A673 (cell line): ENCODE measurements around the gene NBEA. TPM values are rescaled to one million over a fixed set of nuclear protein-coding genes. Genes with fewer than 3 reads are reported as not detected.

Experiments used
- BruUV-seq: library from RNA; stranded (reverse); fragments of 400-500 nt; replicated peaks from 2 replicates; lab custom pipeline; 2021; lab: Mats Ljungman, UMichigan
- CTCF ChIA-PET: fragments of 300-600 bp; sonication (Branson Sonifier 250); formaldehyde crosslinking; loops from one replicate; lab custom pipeline; 2022; ENCODE audit warnings: antibody characterized with exemption; lab: Charles Lee
- POLR2A ChIA-PET: fragments of 300-600 bp; sonication (Branson Sonifier 250); formaldehyde crosslinking; loops from one replicate; lab custom pipeline; 2022; ENCODE audit warnings: antibody characterized with exemption; ENCODE audit not compliant: low non-redundant PET; lab: Charles Lee
- DNase-seq: peaks from one replicate; pipeline ENCODE4 v3.0.0-alpha.2; 2015; ENCODE audit warnings: low spot score
- H3K27ac ChIP-seq: fragments of 200-600 bp; sonication (generic); 2 replicates; pipeline ENCODE4 v1.5.1; 2016; ENCODE audit warnings: mixed run types, low read depth, mild to moderate bottlenecking, mixed read lengths, antibody characterized with exemption, low read length; ENCODE audit not compliant: poor library complexity, severe bottlenecking
- H3K27me3 ChIP-seq: fragments of 200-600 bp; sonication (generic); replicated peaks from 2 replicates; pipeline ENCODE4 v1.6.1; 2017; ENCODE audit warnings: mixed run types, low read depth, mild to moderate bottlenecking, mixed read lengths, antibody characterized with exemption, low read length; ENCODE audit not compliant: insufficient read depth, poor library complexity
- H3K36me3 ChIP-seq: fragments of 200-600 bp; sonication (generic); 2 replicates; pipeline ENCODE4 v1.6.1; 2016; ENCODE audit warnings: mixed run types, mild to moderate bottlenecking, mixed read lengths, antibody characterized with exemption, low read length; ENCODE audit not compliant: insufficient read depth, poor library complexity, severe bottlenecking
- H3K4me1 ChIP-seq: fragments of 200-600 bp; sonication (generic); 2 replicates; pipeline ENCODE4 v1.6.1; 2017; ENCODE audit warnings: mixed run types, mild to moderate bottlenecking, mixed read lengths, antibody characterized with exemption, low read length; ENCODE audit not compliant: insufficient read depth, poor library complexity, severe bottlenecking
- H3K4me3 ChIP-seq: fragments of 200-600 bp; sonication (generic); 2 replicates; pipeline ENCODE4 v1.5.1; 2016; ENCODE audit warnings: low read depth, mixed run types, mild to moderate bottlenecking, mixed read lengths, low read length; ENCODE audit not compliant: poor library complexity, severe bottlenecking
- H3K9me3 ChIP-seq: fragments of 200-600 bp; sonication (generic); 2 replicates; pipeline ENCODE4 v1.6.1; 2016; ENCODE audit warnings: mixed run types, low read depth, mild to moderate bottlenecking, mixed read lengths, antibody characterized with exemption, low read length; ENCODE audit not compliant: poor library complexity, severe bottlenecking
- CTCF ChIP-seq: fragments of 300-800, 200-600 bp; sonication (generic); conservative IDR thresholded peaks from 2 replicates; pipeline ENCODE4 v1.5.1; 2017; ENCODE audit warnings: low read depth, mild to moderate bottlenecking, antibody characterized with exemption, low read length, moderate library complexity, mixed read lengths
- EZH2 ChIP-seq: fragments of 200-600 bp; sonication (generic); IDR thresholded peaks from 2 replicates; pipeline ENCODE4 v1.6.1; 2017; ENCODE audit warnings: borderline replicate concordance, low read depth, mild to moderate bottlenecking, mixed read lengths, antibody characterized with exemption, low read length; ENCODE audit not compliant: poor library complexity, severe bottlenecking
- intact Hi-C: fragments of 100-400 bp; cut with micrococcal nuclease; formaldehyde crosslinking; loops from one replicate; pipeline ENCODE4 v1.10.0; 2022; ENCODE audit not compliant: unreplicated experiment
- total RNA-seq: library from RNA; stranded (reverse); gene quantifications from 2 replicates; pipeline ENCODE4 v1.2.3, GENCODE V29; 2021

Gene NBEA
- total RNA-seq, 1 experiment from 2014 or later = 4.2 TPM

- H3K27ac ChIP-seq = no peak overlapping the region
- H3K9me3 ChIP-seq = no peaks in the 10 kb centered on the region
- no peak overlapping the region for H3K4me3 ChIP-seq
- no peak for DNase-seq
- BruUV-seq = no TSS peak
- H3K27me3 ChIP-seq = no peaks in the 10 kb centered on the region
- H3K4me1 ChIP-seq = no peaks in the 10 kb centered on the region
- intact Hi-C loops = no loop called here
- ChIA-PET POLR2A (no interaction called here), CTCF (no interaction called here)
- no peaks in the 10 kb centered on the region for H3K36me3 ChIP-seq
- TF ChIP-seq EZH2 (no peak), CTCF (no peak)
These were observed 350.3 kb downstream of the NBEA start for GRCh38 chr13:35292329-35292728.

- intact Hi-C loops = no loop called here
- ChIA-PET POLR2A (no interaction called here), CTCF (no interaction called here)
- Histone ChIP-seq H3K27me3 (no peaks in the 10 kb centered on the region), H3K4me1 (no peaks in the 10 kb centered on the region), H3K9me3 (no peaks in the 10 kb centered on the region), H3K36me3 (no peaks in the 10 kb centered on the region), H3K27ac (no peak overlapping the region), H3K4me3 (no peak overlapping the region)
- TF ChIP-seq CTCF = no peak
- TF ChIP-seq EZH2 = no peak
- no peak for DNase-seq
- BruUV-seq = no TSS peak
These were observed 351.6 kb downstream of the NBEA start for GRCh38 chr13:35293579-35294226.

- Histone ChIP-seq H3K4me3 (no peak overlapping the region), H3K27me3 (no peaks in the 10 kb centered on the region), H3K4me1 (no peaks in the 10 kb centered on the region), H3K27ac (no peak overlapping the region), H3K36me3 (no peaks in the 10 kb centered on the region), H3K9me3 (no peaks in the 10 kb centered on the region)
- intact Hi-C loops = no loop called here
- ChIA-PET CTCF (no interaction called here), POLR2A (no interaction called here)
- no peak for DNase-seq
- BruUV-seq = no TSS peak
- TF ChIP-seq EZH2 = no peak
- TF ChIP-seq CTCF = no peak
These were observed 367.6 kb downstream of the NBEA start for GRCh38 chr13:35309706-35310105.
